Activated naive CD8-positive, alpha-beta T cell treated with anti-CD3 and anti-CD28 coated beads, Interleukin-2, amount 10 ng/mL, durations not matched to agents 7 days and 5 days (primary cell): ENCODE measurements around the gene CAMK2G. TPM values are rescaled to one million over a fixed set of nuclear protein-coding genes. Genes with fewer than 3 reads are reported as not detected.

Experiments
- ATAC-seq: fragments of 150-1000 bp; cut with Tn5 transposase; one replicate; pipeline ENCODE4 v1.10.0; 2021; ENCODE audit warnings: low read depth, moderate library complexity
- POLR2A ChIA-PET: fragments of 350-600 bp; sonication (Branson Sonifier 250); formaldehyde crosslinking; loops from one replicate; lab custom pipeline; 2021; ENCODE audit warnings: antibody characterized with exemption; lab: Charles Lee
- DNase-seq: peaks from one replicate; pipeline ENCODE4 v3.0.0; 2021
- H3K27ac Mint-ChIP-seq: one replicate; pipeline ENCODE4 v1.8.0; 2022; ENCODE audit warnings: mild to moderate bottlenecking, mixed read lengths
- H3K27me3 Mint-ChIP-seq: one replicate; pipeline ENCODE4 v1.8.0; 2022; ENCODE audit warnings: mild to moderate bottlenecking, moderate library complexity, mixed read lengths
- H3K36me3 Mint-ChIP-seq: one replicate; pipeline ENCODE4 v1.8.0; 2021; ENCODE audit warnings: mild to moderate bottlenecking, mixed read lengths
- H3K4me1 Mint-ChIP-seq: one replicate; pipeline ENCODE4 v1.8.0; 2021; ENCODE audit warnings: mixed read lengths
- H3K4me3 Mint-ChIP-seq: one replicate; pipeline ENCODE4 v1.8.0; 2022; ENCODE audit warnings: mild to moderate bottlenecking, moderate library complexity, mixed read lengths
- H3K9me3 Mint-ChIP-seq: one replicate; pipeline ENCODE4 v1.8.0; 2021; ENCODE audit warnings: mixed read lengths
- total RNA-seq, 2 experiments: library from RNA; stranded (reverse); gene quantifications; one replicate each; pipeline ENCODE4 v1.2.3, GENCODE V29; 2021

The CAMK2G gene
- total RNA-seq, 2 experiments from 2014 or later: 48.6 to 53.5 TPM

DNA sequence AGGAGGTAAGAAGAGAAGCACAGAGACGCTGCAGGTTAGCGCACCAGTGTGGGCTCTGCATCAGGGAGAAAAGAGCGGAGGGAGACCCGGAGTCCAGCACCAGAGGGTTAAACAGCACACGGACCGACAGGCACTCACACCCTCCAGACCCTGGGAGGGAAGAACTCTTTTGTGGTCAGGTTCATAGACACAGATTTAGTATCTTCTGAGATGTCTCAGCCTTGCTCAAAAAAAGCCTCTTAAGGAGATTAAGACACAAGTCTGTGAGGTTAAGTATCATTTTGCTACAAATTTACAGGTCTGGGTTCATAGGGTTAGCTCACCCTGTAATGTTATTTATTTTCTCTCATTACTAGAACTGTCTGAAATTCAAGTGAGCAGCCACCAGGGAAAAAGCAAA is 46.2 kb downstream of the CAMK2G start:
- no peak for ATAC-seq
- no peaks in the 10 kb centered on the region for H3K9me3 Mint-ChIP-seq
- H3K4me1 Mint-ChIP-seq: no peaks in the 10 kb centered on the region

GRCh38 chr10:73827346-73828089 is 46.8 kb downstream of the CAMK2G start:
- ATAC-seq (no peak), DNase-seq (no peak)
- Mint-ChIP-seq H3K4me1 (no peaks in the 10 kb centered on the region), H3K9me3 (no peaks in the 10 kb centered on the region), H3K27me3 (no peaks in the 10 kb centered on the region), H3K4me3 (no peak overlapping the region), H3K36me3 (peaks cover 7% of the 10 kb centered on the region), H3K27ac (no peak overlapping the region)
- POLR2A ChIA-PET: no interaction called here

More for the DNA sequence above, 46.2 kb downstream of the CAMK2G start:
- Mint-ChIP-seq H3K27me3 (no peaks in the 10 kb centered on the region), H3K27ac (no peak overlapping the region), H3K4me3 (no peak overlapping the region), H3K36me3 (peaks cover 7% of the 10 kb centered on the region)
- DNase-seq: no peak
- POLR2A ChIA-PET: no interaction called here

GRCh38 chr10:73824146-73824725 is 50.1 kb downstream of the CAMK2G start:
- H3K9me3 Mint-ChIP-seq: no peaks in the 10 kb centered on the region
- no peaks in the 10 kb centered on the region for H3K27me3 Mint-ChIP-seq
- H3K4me1 Mint-ChIP-seq: no peaks in the 10 kb centered on the region
- H3K4me3 Mint-ChIP-seq: no peak overlapping the region
- peaks cover 9% of the 10 kb centered on the region for H3K36me3 Mint-ChIP-seq
- DNase-seq (no peak), ATAC-seq (no peak)
- no peak overlapping the region for H3K27ac Mint-ChIP-seq
- POLR2A ChIA-PET: no interaction called here

DNA sequence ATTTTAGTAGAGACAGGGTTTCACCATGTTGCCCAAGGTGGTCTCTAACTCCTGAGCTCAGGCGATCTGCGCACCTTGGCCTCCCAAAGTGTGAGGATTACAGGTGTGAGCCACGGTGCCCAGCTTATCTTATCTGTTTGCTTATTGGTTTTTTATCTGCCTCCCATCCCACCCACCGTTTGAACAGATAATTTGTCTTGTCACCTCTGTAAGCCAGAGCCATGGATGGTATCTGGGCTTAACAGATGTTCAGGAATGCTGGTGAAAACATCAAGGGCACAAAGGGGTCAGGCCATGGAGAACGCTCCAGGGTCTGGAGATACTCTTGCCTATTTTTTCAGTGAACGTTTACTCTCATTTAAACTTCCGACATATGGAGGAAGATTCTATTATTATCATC is 51.0 kb downstream of the CAMK2G start:
- POLR2A ChIA-PET: no interaction called here
- Mint-ChIP-seq H3K4me1 (peaks cover 4% of the 10 kb centered on the region), H3K9me3 (no peaks in the 10 kb centered on the region), H3K27ac (no peak overlapping the region), H3K4me3 (no peak overlapping the region), H3K36me3 (peaks cover 9% of the 10 kb centered on the region), H3K27me3 (no peaks in the 10 kb centered on the region)
- ATAC-seq (no peak), DNase-seq (no peak)

GRCh38 chr10:73819513-73820093 is 54.8 kb downstream of the CAMK2G start:
- no peak overlapping the region for H3K4me3 Mint-ChIP-seq
- ATAC-seq (no peak), DNase-seq (no peak)
- no peaks in the 10 kb centered on the region for H3K27me3 Mint-ChIP-seq
- POLR2A ChIA-PET: no interaction called here
- H3K27ac Mint-ChIP-seq: no peak overlapping the region
- peaks cover 4% of the 10 kb centered on the region for H3K4me1 Mint-ChIP-seq
- no peaks in the 10 kb centered on the region for H3K9me3 Mint-ChIP-seq
- H3K36me3 Mint-ChIP-seq: peaks cover 2% of the 10 kb centered on the region

- ATAC-seq (no peak), DNase-seq (no peak)
- H3K4me3 Mint-ChIP-seq: no peak overlapping the region
- H3K36me3 Mint-ChIP-seq: peaks cover 2% of the 10 kb centered on the region
- H3K4me1 Mint-ChIP-seq: peaks cover 4% of the 10 kb centered on the region
- peak overlapping the region; percentile 48 for H3K27ac Mint-ChIP-seq
- no peaks in the 10 kb centered on the region for H3K9me3 Mint-ChIP-seq
- POLR2A ChIA-PET: no interaction called here
- no peaks in the 10 kb centered on the region for H3K27me3 Mint-ChIP-seq
These were observed 55.3 kb downstream of the CAMK2G start for GRCh38 chr10:73819081-73819480.

- H3K9me3 Mint-ChIP-seq: no peaks in the 10 kb centered on the region
- no peaks in the 10 kb centered on the region for H3K27me3 Mint-ChIP-seq
- peaks cover 2% of the 10 kb centered on the region for H3K36me3 Mint-ChIP-seq
- POLR2A ChIA-PET: no interaction called here
- H3K4me1 Mint-ChIP-seq: peaks cover 4% of the 10 kb centered on the region
- DNase-seq (no peak), ATAC-seq (no peak)
- H3K27ac Mint-ChIP-seq: no peak overlapping the region
- H3K4me3 Mint-ChIP-seq: no peak overlapping the region
These were observed 56.0 kb downstream of the CAMK2G start for GRCh38 chr10:73818402-73818801.

DNA sequence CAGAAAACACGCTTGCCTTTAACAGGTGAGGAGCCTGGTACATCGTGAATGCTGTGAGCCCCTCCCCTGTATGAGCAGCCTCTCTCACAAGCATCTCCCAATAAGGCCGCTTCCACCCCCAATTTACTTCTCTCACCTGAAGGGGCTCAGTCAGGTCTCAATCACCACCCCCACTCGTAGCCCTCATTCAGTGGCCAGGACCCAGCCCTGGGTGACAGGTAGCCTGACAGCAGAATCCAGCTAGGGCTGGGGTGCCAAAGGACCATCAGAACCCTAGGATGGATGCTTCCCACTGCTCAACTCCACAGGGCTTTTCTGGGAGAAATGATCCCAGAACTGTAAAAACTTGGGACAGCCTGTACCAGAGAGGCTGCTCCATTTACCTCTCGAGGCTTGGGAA is 56.5 kb downstream of the CAMK2G start:
- ATAC-seq: no peak
- H3K27ac Mint-ChIP-seq: no peak overlapping the region
- no peaks in the 10 kb centered on the region for H3K9me3 Mint-ChIP-seq
- H3K4me3 Mint-ChIP-seq: no peak overlapping the region
- DNase-seq: no peak
- H3K4me1 Mint-ChIP-seq: peaks cover 4% of the 10 kb centered on the region
- H3K27me3 Mint-ChIP-seq: no peaks in the 10 kb centered on the region
- POLR2A ChIA-PET: no interaction called here
- peaks cover 3% of the 10 kb centered on the region for H3K36me3 Mint-ChIP-seq

DNA sequence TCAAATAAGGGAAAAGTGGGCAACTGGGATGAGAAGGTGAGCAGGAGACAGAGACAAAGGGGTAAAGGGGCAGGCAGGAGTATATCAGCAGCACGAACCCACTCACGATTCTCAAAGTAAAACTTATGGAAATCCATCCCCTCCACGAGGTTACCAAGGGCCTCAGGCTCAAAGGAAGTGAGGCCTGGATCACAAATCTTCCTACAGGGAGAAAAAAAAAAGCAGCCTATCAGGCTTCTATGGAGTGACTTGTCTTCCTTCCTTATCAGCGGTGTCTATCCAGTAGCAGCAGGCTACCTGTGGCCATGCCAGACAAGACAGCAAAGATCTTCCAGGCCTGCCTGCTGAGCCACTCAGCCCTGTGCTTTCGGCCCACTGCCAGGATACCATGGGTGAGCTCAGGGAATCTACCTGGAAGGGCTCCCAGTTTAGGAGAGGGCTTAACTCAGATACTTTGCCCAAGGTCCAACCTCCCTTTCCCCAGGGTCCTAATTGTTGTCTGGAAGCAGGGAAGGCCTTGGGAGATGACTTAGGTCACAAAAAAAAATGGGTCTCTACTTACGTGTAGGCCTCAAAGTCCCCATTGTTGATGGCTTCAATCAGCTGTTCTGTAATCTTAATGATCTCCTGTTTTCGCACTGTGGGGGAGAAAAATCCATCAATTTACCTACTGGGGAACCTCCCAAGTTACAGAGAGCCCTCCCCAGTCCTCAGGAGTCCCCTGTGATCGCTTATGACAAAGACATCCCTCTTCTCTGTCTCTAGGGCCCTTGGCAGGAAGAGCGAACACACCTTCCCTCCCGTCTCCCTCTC is 57.2 kb downstream of the CAMK2G start:
- Mint-ChIP-seq H3K36me3 (peaks cover 3% of the 10 kb centered on the region), H3K4me1 (peaks cover 6% of the 10 kb centered on the region), H3K9me3 (no peaks in the 10 kb centered on the region), H3K4me3 (no peak overlapping the region), H3K27me3 (no peaks in the 10 kb centered on the region), H3K27ac (no peak overlapping the region)
- ATAC-seq: no peak
- DNase-seq: no peak
- POLR2A ChIA-PET: no interaction called here

GRCh38 chr10:73815719-73816030 is 58.7 kb downstream of the CAMK2G start:
- POLR2A ChIA-PET: no interaction called here
- DNase-seq: no peak
- ATAC-seq: no peak
- Mint-ChIP-seq H3K36me3 (peaks cover 3% of the 10 kb centered on the region), H3K4me1 (peaks cover 6% of the 10 kb centered on the region), H3K27me3 (no peaks in the 10 kb centered on the region), H3K9me3 (no peaks in the 10 kb centered on the region), H3K27ac (no peak overlapping the region), H3K4me3 (no peak overlapping the region)

- Mint-ChIP-seq H3K27me3 (no peaks in the 10 kb centered on the region), H3K4me1 (peaks cover 9% of the 10 kb centered on the region), H3K9me3 (no peaks in the 10 kb centered on the region), H3K27ac (peak overlapping the region; percentile 38), H3K36me3 (peaks cover 3% of the 10 kb centered on the region), H3K4me3 (no peak overlapping the region)
- DNase-seq (no peak), ATAC-seq (no peak)
- POLR2A ChIA-PET: no interaction called here
These were observed 59.2 kb downstream of the CAMK2G start for GRCh38 chr10:73814896-73815718.

DNA sequence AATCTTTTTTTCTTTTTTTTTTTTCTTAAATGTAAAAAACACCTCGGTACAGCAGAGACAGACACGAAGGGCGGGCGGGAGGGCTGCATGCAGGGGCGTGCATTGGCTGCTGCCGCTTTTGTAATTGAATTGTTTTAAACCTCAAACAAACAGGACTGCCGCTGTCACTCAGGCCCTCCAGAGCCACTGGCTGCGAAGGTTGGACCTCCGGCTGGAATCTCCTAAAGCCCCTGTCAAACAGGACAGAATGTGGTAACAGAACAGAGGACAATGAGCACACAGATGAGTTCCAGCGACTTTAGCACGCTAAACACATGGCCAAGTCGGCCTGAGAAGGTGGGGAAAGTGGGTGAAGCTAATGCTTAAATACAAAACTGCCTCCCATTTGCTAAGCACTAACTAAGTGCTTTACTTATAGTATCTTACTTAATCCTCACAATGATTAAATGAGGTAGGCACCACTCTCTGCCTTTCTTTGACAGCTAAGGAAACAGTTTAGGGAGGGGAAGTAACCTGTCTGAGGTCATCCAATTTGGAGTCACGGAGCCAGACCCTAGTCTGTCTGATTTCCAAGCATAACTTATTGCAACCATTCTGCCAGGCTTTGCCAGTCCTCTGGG is 60.0 kb downstream of the CAMK2G start:
- no peak overlapping the region for H3K27ac Mint-ChIP-seq
- H3K9me3 Mint-ChIP-seq: no peaks in the 10 kb centered on the region
- POLR2A ChIA-PET: no interaction called here
- peaks cover 17% of the 10 kb centered on the region for H3K4me1 Mint-ChIP-seq
- ATAC-seq (no peak), DNase-seq (no peak)
- H3K27me3 Mint-ChIP-seq: no peaks in the 10 kb centered on the region
- peaks cover 3% of the 10 kb centered on the region for H3K36me3 Mint-ChIP-seq
- no peak overlapping the region for H3K4me3 Mint-ChIP-seq
